Vagina (tissue), 1 donor: ENCODE measurements around the gene TSPAN6. TPM values are rescaled to one million over a fixed set of nuclear protein-coding genes. Genes with fewer than 3 reads are reported as not detected.

Source experiments
- total RNA-seq: library from RNA; depleted of rRNA; stranded (reverse); fragments of >200 nt; gene quantifications from one replicate; pipeline ENCODE4 v1.2.3, GENCODE V29; 2016

Gene TSPAN6
- total RNA-seq, 1 donor from 2014 or later = 19.6 TPM

Other genes with a start within 250 kb of the TSPAN6 start
- 3.4 TPM for gene PCDH19, start 226.5 kb downstream of the TSPAN6 start, total RNA-seq
- not detected for gene TNMD, start 51.9 kb downstream of the TSPAN6 start, total RNA-seq
- 50.6 TPM for gene SRPX2, start 7.4 kb upstream of the TSPAN6 start, total RNA-seq
- 21.9 TPM for gene SYTL4, start 95.3 kb upstream of the TSPAN6 start, total RNA-seq
- gene CSTF2, start 183.6 kb upstream of the TSPAN6 start, total RNA-seq = 9.3 TPM
- gene NOX1, start 237.6 kb upstream of the TSPAN6 start, total RNA-seq = not detected